Right lobe of liver (tissue), 6 donors: Measurements from ENCODE around the gene A3GALT2. TPM values are rescaled to one million over a fixed set of nuclear protein-coding genes. Genes with fewer than 3 reads are reported as not detected.

Experiments used
- ATAC-seq, 4 donors: fragments of 200-7000 bp; cut with Tn5 transposase; one replicate each; pipeline ENCODE4 v1.9.1; 2020; ENCODE audit warnings: mild to moderate bottlenecking in 4 of 4, moderate library complexity in 4 of 4
- DNase-seq, 3 donors: peaks; one replicate each; pipeline ENCODE4 v3.0.0-alpha.2; 2020
- H3K27ac ChIP-seq, 3 donors: fragments of 200-600 bp; one replicate each; pipeline ENCODE4 v1.8.0; 2022
- H3K27me3 ChIP-seq, 2 donors: fragments of 200-600 bp; one replicate each; pipeline ENCODE4 v1.8.0; 2022
- H3K36me3 ChIP-seq, 4 donors: fragments of 200-600 bp; sonication (generic) in 1 of 4; one replicate each; pipeline versions ENCODE4 v1.5.1 to v1.8.0; 2017 to 2022; ENCODE audit warnings: control low read depth in 1 of 4
- H3K4me1 ChIP-seq, 4 donors: fragments of 200-600 bp; sonication (generic) in 1 of 4; one replicate each; pipeline versions ENCODE4 v1.5.1 to v1.8.0; 2017 to 2022; ENCODE audit warnings: control low read depth in 1 of 4
- H3K4me3 ChIP-seq, 3 donors: fragments of 200-600 bp; one replicate each; pipeline ENCODE4 v1.8.0; 2022
- H3K9me3 ChIP-seq, 4 donors: fragments of 200-600 bp; sonication (generic) in 1 of 4; one replicate each; pipeline versions ENCODE4 v1.5.1 to v1.8.0; 2017 to 2022; ENCODE audit warnings: control low read depth in 1 of 4
- CTCF ChIP-seq, 4 donors: fragments of 200-600 bp in 3 of 4; fragments of 450-650 bp in 1 of 4; IDR thresholded peaks; one replicate each; pipeline versions ENCODE4 v1.5.1 to v1.8.0; 2016 to 2022; ENCODE audit warnings: antibody characterized with exemption in 4 of 4, mild to moderate bottlenecking in 2 of 4
- POLR2A ChIP-seq: fragments of 450-650 bp; IDR thresholded peaks from one replicate; pipeline ENCODE4 v1.6.1; 2017; ENCODE audit warnings: antibody characterized with exemption, mild to moderate bottlenecking
- WGBS: methylation state at CpG from one replicate; pipeline ENCODE4 v1.1.6; 2018; ENCODE audit warnings: low coverage, low lambda C conversion rate; ENCODE audit not compliant: insufficient coverage; ENCODE audit errors: missing lambda C conversion rate; 5-methylcytosine and 5-hydroxymethylcytosine counted together
- intact Hi-C, 2 donors: fragments of 100-400 bp; cut with DNase I; formaldehyde crosslinking; loops; one replicate each; pipeline versions ENCODE4 v1.11.2 to v1.14.1; 2022
- total RNA-seq, 6 experiments: library from RNA; depleted of rRNA in 2 of 6; stranded (reverse); fragments of >200 nt in 2 of 6; fragmentation: NEBNext Ultra II Directional in 3 of 6; extraction: Animal tissue kit (Norgen Biotek cat#: 25700) in 3 of 6; gene quantifications; one replicate each; pipeline versions ENCODE4 v1.1.0 to v1.2.4, GENCODE V29; 2016 to 2023
- donor health status: DM: no; HTN: yes; CAD: no.
- donor health status: DM: no; HTN: no; CAD: no.
- donor health status: DM: no; HTN: no; CAD: no.
- donor health status: DM: no; HTN: yes; CAD: no.
- donor health status: DM: no; HTN: yes; CAD: no.

The A3GALT2 gene
- total RNA-seq, 6 experiments from 2014 or later: not detected

GRCh38 chr1:33268927-33269610, 51.8 kb downstream of the A3GALT2 start:
- Histone ChIP-seq H3K4me3 (no peak overlapping the region), H3K27ac (no peak overlapping the region), H3K36me3 (no peaks in the 10 kb centered on the region), H3K27me3 (no peaks in the 10 kb centered on the region), H3K9me3 (no peaks in the 10 kb centered on the region), H3K4me1 (no peaks in the 10 kb centered on the region)
- ATAC-seq (no peak), DNase-seq (no peak)
- 76% methylated on average over 2 of the region's 5 CpGs for WGBS
- intact Hi-C loops: no loop called here
- TF ChIP-seq CTCF (IDR thresholded peaks at IDR 0.05) (no peak), POLR2A (no peak)

- no peak for TF ChIP-seq CTCF (IDR thresholded peaks at IDR 0.05)
- no peak for TF ChIP-seq POLR2A
- H3K36me3 ChIP-seq: no peaks in the 10 kb centered on the region
- H3K4me1 ChIP-seq: no peaks in the 10 kb centered on the region
- no peak for DNase-seq
- H3K9me3 ChIP-seq: no peaks in the 10 kb centered on the region
- H3K27ac ChIP-seq: no peak overlapping the region
- intact Hi-C loops: no loop called here
- no peak overlapping the region for H3K4me3 ChIP-seq
- H3K27me3 ChIP-seq: no peaks in the 10 kb centered on the region
- ATAC-seq: no peak
- no CpG with 5 or more reads among the region's 2 CpGs for WGBS
Measured at GRCh38 chr1:33268457-33268856, 52.4 kb downstream of the A3GALT2 start.

GRCh38 chr1:33267468-33268205, 53.3 kb downstream of the A3GALT2 start:
- Histone ChIP-seq H3K9me3 (no peaks in the 10 kb centered on the region), H3K4me1 (no peaks in the 10 kb centered on the region), H3K27me3 (no peaks in the 10 kb centered on the region), H3K36me3 (no peaks in the 10 kb centered on the region), H3K4me3 (no peak overlapping the region), H3K27ac (no peak overlapping the region)
- DNase-seq: no peak
- WGBS: 85% methylated on average over 5 of the region's 5 CpGs
- intact Hi-C loops: no loop called here
- no peak for ATAC-seq
- TF ChIP-seq CTCF (IDR thresholded peaks at IDR 0.05): no peak
- no peak for TF ChIP-seq POLR2A

GRCh38 chr1:33266766-33267165, 54.1 kb downstream of the A3GALT2 start:
- Histone ChIP-seq H3K9me3 (no peaks in the 10 kb centered on the region), H3K27ac (no peak overlapping the region), H3K36me3 (no peaks in the 10 kb centered on the region), H3K27me3 (no peaks in the 10 kb centered on the region), H3K4me3 (no peak overlapping the region), H3K4me1 (no peaks in the 10 kb centered on the region)
- ATAC-seq: no peak
- no peak for DNase-seq
- intact Hi-C loops: no loop called here
- TF ChIP-seq POLR2A (no peak), CTCF (IDR thresholded peaks at IDR 0.05) (no peak)
- WGBS: no CpG with 5 or more reads among the region's 6 CpGs
